Measurements from ENCODE around the gene ABCB11.
"Not testable (repeated sequence)": the region's sequence is repeated elsewhere in the genome, so short reads cannot be mapped to it uniquely, and the experiment has no call there.

Gene ABCB11

DNA sequence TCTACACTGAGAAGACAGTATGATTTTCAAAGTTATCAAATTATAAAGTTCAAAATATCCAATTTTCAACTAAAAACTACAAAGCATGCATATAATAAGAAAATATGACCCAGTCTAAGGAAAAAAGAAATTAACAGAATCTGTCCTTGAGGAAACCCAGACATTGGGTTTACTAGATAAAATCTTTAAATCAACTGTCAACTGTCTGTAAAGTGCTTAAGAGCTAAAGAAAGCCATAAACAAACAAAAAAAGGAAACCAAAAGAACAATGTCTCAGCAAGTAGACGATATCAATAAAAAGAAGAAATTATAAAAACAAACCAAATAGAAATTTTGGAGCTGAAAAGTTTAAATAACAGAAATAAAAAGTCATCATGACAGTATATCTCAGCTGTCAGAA, 10.5 kb upstream of the ABCB11 start:
- no peak for DNase-seq

DNA sequence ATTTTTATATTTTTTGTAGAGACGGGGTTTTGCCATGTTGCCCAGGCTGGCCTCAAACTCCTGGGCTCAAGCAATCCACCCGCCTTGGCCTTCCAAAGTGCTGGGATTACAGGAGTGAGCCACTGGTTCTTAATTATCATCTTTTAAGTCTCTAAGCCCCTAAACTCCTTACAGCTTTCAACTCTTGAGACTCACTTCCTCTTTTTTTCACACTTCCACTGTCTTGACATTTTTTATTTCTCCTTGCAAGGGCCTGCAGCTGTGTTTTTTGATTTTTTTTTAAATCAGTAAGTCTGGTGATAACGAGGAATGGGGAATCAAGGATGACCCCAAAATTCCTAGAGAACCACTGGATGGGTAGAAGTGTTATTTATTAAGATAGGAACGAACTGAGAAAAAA, 8.6 kb upstream of the ABCB11 start:
- DNase-seq, result no peak

DNA sequence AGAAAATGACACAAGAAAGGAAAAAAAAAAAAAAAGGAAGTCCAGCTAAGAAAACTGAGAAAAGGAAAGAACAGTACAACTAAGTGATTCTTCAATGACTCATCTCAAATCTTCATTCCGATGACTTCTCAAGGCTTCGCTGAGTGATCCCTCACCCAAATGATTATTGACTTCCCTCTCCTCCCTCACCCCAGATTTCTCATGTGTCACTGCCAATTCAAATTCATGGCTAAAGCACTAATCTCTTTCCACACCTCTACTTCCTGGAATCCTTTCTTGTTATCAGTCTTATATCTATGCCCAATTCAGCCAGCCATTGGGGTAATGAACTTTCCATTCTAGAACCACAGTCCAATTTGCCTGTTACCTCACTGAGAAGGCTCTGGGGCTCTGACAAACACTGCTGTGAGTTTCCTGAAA, 7.2 kb upstream of the ABCB11 start:
- no peak for DNase-seq

DNA sequence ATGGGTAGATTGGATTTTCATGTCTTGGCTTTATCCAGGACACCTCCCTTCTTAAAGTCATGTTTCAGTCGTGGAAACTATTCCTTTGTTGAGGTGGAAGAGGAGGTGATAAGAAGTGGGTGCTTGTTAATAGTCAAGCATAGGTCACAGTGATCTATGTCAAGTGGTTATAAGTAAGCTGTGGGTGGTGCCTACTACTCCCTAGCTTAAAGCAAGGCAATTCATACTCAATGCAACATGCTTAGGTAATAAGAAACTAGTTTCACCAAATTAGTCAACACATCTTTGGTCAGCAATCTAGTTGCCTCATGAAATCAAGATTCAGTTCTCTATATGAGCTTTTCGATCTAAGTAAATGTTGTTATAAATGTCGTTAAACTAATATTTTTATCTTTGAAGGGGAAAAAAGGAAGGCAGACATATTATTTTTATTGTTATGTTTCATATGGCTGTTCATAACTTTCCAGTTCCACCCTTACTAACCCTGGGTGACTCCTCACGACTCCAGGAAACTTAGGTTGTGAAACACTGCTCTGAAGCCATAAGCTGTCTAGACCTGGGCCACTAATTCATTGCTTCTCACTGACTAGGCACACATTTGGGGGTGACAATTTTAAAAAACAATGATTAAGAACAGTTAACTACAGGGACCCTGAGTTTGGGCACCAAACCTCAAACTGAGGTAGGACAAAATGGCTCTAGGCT, 5.8 kb upstream of the ABCB11 start:
- DNase-seq, result no peak

DNA sequence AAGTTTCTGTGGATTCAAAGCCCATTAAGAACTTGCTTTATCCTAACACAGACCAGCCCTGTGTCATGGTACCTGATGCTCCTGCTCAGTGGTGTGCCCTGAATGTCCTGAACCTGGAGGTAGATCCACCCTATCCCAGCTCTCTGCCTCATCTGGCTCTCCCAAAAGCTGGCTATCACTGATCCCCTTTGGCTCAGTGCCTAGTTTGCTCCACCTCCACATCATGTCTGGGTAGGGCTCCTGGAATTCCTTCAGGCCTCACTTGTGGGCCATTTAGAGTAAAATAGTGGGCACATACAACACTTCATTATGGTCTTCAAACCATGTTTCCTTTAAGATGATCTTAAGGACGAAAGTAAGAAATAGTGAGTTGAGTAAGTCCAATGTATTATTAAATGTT, 4.8 kb upstream of the ABCB11 start:
- DNase-seq, result no peak

DNA sequence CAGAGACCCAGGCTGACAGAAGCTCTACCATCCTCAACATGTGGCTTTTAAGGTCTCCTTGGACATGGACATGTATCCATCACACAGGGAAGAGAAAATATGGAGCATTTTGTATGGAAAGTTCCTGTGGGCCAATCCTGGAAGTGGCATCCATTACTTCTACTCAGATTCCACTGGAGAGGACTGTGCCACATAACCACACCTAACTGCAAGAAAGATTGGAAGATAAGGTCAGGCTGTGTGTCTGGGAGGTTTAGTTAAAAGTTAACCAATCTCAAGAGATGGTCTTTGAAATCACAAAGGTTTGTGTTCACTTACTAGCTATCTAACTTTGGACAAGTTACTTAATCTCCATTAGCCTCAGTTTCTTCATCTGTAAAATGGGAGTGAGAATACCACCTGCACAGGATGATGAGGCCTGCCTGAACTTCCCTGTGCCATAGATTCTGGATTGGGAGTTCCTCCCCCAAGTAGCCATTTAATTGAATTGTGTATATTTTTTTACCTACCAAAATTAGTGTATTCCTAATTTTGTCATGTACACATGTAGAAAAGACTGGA, 3.9 kb upstream of the ABCB11 start:
- DNase-seq, result no peak

DNA sequence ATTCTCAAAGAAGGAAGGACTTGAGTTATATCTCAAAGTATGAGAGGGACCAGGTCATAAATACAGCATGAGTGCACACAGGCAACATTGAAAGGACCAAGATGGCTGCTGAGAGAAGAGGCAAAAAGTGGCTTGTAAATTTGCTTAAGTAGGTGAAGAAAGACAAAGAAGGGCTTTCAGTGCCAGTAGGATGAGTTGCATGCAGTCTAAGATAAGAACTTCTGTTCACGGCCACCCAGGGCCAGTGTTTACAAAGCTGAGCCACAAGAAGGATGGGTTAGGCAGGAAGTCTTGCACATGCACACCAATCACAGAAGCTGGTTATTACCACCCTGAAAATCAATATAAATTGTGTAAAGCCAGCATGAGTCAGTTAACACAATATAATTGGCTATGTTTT, 3.1 kb upstream of the ABCB11 start:
- DNase-seq, result no peak

DNA sequence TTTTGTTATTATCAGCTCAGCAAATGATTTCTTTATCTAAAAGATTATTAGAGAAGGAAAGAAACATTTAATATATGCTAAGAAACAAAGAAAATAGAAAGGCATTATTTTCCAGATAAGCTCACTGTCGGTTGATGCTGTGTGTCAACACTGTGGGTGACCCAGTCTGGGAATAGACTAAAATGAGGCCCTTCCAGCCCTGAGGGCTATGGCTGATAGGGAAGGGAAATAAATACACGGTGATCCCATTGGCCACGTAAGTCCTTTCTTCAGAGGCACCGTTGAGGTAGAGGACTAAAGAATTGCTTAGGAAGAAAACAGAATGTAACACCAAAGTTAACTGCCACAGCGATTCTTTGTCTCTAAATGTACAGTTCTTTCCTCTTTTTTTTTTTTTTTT, 1.8 kb downstream of the ABCB11 start:
- DNase-seq, result no peak

DNA sequence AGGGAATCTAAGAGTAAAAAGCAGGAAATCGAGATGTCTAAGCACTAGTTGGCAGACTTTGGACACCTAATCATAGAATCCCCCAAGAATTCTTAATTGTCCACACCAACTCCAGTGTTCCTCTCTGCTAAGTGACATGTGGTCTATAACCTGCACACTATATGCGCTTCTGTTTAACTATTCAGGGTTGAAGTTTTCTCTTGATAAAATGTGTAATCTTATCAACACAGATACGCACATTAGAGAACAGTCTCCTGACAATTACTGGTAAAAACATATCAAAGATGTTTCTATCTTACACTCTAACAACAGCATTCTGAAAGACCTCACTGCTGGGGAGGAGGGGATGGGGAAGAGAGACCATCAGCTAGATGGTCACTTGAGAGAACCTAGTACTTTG, 3.9 kb downstream of the ABCB11 start:
- no peak for DNase-seq

DNA sequence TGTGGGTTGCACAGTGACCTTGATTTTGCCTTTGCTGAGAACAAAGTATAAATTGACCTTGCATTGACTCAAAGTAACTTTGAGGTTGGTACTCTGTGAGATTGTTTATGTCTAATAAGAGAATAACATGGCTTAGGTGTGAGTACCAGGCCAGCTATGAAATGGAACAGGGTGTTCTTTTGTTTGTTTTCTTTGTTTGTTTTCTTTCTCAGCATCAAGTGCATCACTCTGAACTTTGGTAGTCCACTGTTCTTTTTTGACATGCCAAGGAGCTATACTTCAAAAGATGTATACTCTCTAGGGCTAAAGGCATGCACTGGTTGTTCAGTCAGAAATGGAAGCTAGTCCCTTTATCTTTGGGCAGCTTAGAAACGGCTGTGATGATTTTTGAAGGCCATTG, 5.1 kb downstream of the ABCB11 start:
- no peak for DNase-seq

DNA sequence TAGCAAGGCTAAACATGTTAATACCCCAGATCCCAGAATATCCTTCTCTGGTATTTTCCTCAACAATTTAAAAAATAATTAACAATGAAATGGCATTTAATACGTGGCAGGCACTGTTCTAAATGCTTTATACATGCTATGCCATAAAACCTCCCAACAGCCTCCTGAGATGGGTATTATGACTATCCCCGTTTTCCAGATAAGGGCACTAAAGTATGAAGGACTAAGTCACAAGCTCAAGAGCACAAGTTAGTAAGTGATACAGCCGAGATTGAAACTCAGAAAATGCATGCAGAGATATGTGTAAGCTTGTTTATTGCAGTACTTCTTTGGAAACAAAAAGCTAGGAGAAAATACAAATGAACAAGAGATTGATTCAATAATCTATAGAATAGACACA, 8.0 kb downstream of the ABCB11 start:
- no peak for DNase-seq

DNA sequence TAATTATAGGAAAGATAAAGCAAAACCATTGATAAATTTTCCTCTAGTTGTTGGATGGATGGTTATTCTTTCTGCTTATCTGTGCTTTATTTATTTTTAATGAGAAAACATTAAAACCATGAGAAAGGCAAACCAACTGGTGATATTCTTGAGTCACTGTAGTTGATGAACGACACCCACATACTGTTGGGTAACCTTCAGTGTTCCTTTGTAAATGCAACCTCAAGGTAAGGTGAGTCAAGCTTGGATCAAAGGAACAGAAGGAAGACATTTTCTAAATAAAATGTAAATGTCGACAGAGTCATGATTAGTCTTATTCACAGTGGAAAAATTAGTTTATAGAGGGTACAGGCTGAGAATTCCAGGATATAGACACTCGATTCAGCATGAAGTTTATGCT, 12.7 kb downstream of the ABCB11 start:
- DNase-seq, result no peak

DNA sequence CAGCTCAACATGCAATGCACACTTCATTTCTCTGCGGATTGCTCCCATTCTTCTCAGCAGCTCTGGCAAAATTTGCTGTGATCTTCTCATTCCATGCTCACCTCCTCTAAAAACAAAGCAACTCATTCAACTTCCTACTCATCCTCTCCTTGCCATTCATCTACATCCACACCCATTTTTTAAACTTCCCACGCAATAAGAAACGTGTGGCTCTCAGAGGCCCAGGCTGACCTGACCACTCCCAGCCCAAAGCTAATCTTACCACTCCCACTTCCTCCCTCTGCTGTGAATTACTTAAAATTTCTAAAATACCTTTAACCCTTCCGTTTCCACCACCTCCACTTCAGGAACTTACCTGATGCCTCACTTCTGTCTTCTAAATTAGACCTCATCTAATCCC, 15.2 kb downstream of the ABCB11 start:
- no peak for DNase-seq

DNA sequence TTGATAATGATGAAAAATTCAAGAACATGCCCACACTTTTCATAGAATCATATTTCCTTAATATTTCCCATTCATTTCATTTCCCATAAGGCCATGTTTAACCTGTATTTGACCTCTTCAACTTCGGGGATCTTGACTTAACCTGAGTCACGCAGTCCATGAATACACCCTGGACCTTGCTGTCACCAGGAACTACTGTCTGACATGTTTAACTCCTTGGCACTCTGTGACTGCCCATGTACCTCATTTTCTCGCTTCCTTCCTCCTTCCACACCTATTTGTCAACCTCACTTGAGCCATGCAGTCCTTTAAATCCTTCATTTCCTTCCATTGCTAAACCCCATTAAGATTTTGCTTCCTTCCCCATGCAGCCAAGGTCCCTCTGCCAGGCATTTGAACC, 16.3 kb downstream of the ABCB11 start:
- DNase-seq, result no peak

DNA sequence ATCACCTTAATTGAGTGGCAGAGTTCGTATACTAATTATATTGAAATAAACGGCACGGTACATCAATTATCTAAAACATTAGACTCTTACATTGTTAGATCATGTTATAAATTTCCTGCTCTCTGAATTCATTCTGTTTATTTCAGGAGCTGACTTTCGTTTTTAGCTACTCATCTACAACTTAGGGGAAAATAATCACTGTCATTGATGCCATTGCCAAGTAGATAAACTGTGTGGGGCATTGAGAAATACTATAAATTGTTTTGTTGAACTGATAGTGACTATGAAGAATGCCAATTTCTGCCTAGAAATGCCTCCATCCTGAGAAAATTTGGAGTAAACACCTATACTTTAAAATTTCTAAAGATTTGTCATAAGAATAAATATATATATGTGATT, 17.5 kb downstream of the ABCB11 start:
- no peak for DNase-seq

DNA sequence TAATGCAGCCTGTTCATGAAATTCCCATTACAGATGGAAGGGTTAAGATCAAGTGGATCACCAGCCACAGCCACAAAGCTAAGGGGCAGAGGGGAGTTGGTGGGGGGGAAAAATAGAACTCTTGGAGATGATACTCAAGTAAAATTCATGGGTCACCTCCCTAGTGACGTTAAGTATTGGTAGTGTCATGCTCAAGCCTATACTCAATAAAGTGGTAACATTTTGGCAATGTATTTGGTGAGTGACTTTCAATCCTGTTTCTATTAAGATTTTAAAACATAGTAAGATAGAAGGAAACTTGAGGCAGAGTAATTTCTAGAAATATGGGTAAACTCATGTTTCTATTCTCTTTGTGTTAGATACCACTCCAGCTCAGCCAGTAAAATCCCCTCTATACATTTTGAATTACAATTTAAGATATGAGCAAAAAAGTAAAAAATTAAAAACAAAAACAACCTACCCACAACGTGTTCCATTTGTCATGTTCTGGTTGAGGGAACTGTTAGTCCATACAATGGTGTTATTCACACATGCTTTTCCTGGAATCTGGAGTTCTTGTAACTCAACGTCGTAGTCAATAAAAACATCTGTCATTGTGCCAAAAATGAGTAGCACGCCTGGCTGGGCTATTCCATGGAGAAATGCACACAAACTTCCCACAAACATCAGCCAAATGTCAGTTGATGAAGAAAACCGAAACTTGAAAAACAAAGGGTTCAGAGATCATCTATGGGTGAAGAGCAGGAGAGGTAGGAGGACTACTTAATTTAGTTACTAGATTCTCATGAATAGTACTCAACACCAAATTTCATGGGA, 18.1 kb downstream of the ABCB11 start:
- DNase-seq, result no peak

DNA sequence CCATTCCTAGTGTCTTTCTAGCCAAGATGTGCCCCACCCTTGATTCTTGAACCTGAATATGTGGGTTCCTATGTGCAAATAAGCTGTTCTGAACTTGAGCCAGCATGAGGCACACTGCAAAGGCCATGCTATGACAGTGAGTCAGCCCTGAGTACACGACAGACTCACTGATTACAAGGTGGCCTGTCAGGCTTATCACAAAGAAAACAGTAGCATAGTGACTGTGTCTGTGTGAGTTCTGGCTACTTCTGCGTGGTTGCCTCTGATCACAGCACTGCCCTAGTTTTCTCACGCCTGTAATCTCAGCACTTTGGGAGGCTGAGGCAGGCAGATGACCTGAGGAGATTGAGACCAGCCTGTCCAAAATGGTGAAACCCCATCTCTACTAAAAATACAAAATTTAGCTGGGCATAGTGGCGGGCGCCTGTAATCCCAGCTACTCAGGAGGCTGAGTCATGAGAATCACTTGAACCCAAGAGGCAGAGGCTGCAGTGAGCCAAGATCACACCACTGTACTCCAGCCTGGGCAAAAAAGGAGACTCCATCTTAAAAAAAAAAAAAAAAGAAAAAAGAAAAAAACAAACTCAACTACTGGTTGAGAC, 18.8 kb downstream of the ABCB11 start:
- DNase-seq, result not testable (repeated sequence)

DNA sequence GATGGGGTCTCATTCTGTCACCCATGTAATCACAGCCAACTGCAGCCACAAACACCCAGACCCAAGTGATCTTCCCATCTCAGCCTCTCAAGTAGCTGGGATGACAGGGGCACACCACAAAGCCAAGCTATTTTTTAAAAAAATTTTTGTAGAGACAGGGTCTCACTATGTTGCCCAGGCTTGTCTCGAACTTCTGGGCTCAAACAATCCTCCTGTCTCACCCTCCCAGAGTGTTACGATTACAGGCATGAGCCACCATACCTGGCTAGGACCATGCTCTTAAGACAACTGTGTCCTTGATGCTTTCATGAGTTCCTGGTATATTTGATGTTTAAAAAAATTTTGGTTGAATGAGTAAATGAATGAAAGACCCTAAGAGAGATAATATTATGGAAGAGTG, 19.4 kb downstream of the ABCB11 start:
- DNase-seq, result no peak

DNA sequence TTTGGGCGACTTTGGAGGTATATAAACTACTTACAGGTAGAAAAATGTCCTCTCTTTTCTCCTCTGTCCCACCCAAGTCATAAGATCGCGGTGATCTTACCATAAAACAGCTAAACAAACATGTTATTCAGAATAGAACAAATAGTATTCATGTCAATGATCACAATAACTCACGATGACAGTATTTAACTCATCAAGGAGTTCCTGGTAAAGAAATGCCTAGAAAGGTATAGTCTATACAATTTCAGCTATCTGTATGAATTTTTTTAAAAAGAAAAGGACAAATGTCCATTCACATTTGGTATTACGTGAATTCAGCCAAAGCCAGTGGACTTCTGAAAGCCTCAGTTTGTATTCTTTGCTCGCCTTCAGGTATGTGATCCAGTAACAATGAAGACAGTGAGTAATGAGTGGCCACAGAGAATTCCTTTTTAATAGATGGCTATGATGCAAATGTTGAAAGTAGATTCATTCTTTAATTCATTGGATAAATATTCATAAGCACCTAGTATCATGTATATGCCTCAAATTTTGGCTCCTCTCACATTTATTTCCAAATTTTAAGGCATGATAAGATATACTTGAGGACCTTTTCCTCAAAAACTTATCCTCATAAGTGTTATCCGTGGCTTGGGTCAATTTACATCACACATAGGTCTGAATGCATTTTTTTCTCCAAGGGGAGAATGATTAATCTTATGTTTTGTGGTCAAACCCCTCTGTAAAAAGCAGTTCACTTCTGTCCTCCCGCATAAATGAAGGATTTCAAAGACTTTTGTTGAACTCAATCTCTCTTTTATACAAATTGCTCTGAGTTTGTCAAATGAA, 20.3 kb downstream of the ABCB11 start:
- no peak for DNase-seq

DNA sequence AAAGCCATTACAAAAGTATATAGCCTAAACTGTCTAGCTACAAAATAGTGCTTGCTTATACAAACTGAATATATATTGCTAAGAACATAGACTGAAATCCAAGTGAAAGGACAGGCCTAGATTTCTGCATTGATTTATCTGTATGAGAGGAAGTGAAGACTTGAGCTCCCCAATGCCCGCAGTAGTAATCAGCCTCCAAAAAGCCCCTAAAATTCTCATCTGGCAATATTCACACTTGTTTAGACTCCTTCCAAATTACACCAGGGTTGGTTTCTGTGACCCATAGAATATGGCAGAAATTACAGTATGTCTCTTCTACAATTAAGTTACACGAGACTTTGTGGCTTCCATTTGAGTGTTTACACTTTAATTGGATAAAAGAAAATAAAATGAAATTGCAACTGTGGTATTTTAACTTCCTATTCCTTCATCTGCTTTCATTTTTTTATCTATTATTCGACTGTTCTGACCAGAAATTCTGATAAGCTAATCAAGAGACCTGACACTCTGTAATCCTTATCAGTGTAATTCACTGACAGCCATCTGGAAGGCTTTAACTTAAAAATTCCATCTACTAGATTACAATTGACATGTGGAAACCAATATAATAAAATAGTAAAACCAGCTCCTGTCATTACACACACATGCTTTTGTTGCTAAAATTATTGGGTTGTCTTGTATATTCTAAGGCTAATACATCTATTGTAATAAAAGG, 21.1 kb downstream of the ABCB11 start:
- no peak for DNase-seq

DNA sequence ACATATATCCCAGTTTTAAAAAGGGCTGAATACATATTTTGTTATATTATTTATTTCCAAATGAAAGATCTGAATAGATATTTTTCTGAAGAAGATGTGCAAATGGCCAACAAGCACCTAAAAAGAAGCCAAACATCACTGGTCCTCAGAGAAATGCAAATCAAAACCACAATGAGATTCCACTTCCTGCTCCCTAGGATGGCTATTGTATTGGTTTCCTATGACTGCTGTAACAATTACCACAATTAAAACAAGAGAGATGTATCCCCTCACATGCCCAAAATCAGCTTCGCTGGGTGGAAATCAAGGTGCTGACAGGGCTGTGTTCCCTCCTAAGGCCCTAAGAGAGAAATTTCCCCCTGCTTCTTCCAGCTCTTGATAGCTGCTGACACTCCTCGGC, 23.2 kb downstream of the ABCB11 start:
- no peak for DNase-seq

DNA sequence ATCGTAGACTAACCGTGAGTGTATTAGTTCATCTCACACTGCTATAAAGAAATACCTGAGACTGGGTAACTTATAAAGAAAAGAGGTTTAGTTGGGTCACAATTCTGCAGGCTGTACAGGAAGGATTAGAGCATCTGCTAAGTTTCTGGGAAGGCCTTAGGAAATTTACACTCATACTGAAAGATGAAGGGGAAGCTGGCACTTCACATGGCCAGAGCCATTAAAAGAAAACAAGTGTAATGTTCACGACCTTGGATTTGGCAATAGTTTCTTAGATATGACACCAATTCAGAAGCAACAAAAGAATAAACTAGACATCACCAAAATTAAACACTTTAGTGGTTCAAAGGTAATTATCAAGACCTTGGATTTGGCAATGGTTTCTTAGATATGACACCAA, 23.8 kb downstream of the ABCB11 start:
- DNase-seq, result no peak
